CD14-positive monocyte (primary cell): ENCODE data around the gene STAM2. TPM values are rescaled to one million over a fixed set of nuclear protein-coding genes. Genes with fewer than 3 reads are reported as not detected.
"Not testable (repeated sequence)": the region's sequence is repeated elsewhere in the genome, so short reads cannot be mapped to it uniquely, and the experiment has no call there.

Source experiments
- DNase-seq, 3 donors: peaks; one replicate each; pipeline ENCODE4 v3.0.0-alpha.2; 2011 to 2022
- H2AFZ ChIP-seq: 2 replicates; pipeline ENCODE4 v1.6.0; 2012; ENCODE audit warnings: mild to moderate bottlenecking, low read depth, low read length, inconsistent platforms; ENCODE audit not compliant: insufficient read depth, poor library complexity, severe bottlenecking
- H3K27ac ChIP-seq, 2 donors: 1 replicate in 1 of 2; 2 replicates in 1 of 2; pipeline ENCODE4 v1.5.1; 2012 to 2013; ENCODE audit warnings: low read length in 2 of 2, control low read depth in 1 of 2, inconsistent platforms in 1 of 2, low read depth in 1 of 2, mild to moderate bottlenecking in 1 of 2
- H3K27me3 ChIP-seq, 2 donors: one replicate each; pipeline versions ENCODE4 v1.6.0 to v1.6.1; 2011 to 2013; ENCODE audit warnings: low read length in 2 of 2; ENCODE audit not compliant: control insufficient read depth in 2 of 2, insufficient read depth in 2 of 2
- H3K36me3 ChIP-seq, 2 donors: replicated peaks in 1 of 2; 1 replicate in 1 of 2; 2 replicates in 1 of 2; pipeline versions ENCODE4 v1.5.1 to v1.6.1; 2012 to 2013; ENCODE audit warnings: low read length in 2 of 2, control low read depth in 1 of 2, inconsistent platforms in 1 of 2, mild to moderate bottlenecking in 1 of 2; ENCODE audit not compliant: insufficient read depth in 2 of 2, control insufficient read depth in 1 of 2
- H3K4me1 ChIP-seq, 2 donors: 1 replicate in 1 of 2; 2 replicates in 1 of 2; pipeline versions ENCODE4 v1.5.1 to v1.6.1; 2012 to 2013; ENCODE audit warnings: low read length in 2 of 2, control low read depth in 1 of 2, inconsistent platforms in 1 of 2, mild to moderate bottlenecking in 1 of 2, moderate library complexity in 1 of 2; ENCODE audit not compliant: insufficient read depth in 2 of 2, control insufficient read depth in 1 of 2
- H3K4me2 ChIP-seq: replicated peaks from 2 replicates; pipeline ENCODE3; 2012; ENCODE audit warnings: low read length, moderate library complexity, mild to moderate bottlenecking; ENCODE audit not compliant: poor library complexity, severe bottlenecking; ENCODE audit errors: extremely low read depth
- H3K4me3 ChIP-seq, 3 experiments: fragments of 200-600 bp in 1 of 3; sonication (generic) in 1 of 3; replicated peaks in 1 of 3; 1 replicate in 2 of 3; 2 replicates in 1 of 3; pipeline ENCODE4 v1.5.1; 2011 to 2013; ENCODE audit warnings: low read length in 3 of 3, mild to moderate bottlenecking in 3 of 3, control low read depth in 2 of 3, low read depth in 2 of 3, inconsistent platforms in 1 of 3, moderate library complexity in 1 of 3
- H3K79me2 ChIP-seq: 2 replicates; pipeline ENCODE4 v1.6.0; 2012; ENCODE audit warnings: mild to moderate bottlenecking, control low read depth, inconsistent platforms, low read length, moderate library complexity; ENCODE audit not compliant: insufficient read depth
- H3K9ac ChIP-seq: 2 replicates; pipeline ENCODE4 v1.6.0; 2017; ENCODE audit warnings: low read length, mild to moderate bottlenecking; ENCODE audit not compliant: insufficient read depth, poor library complexity, severe bottlenecking
- H3K9me3 ChIP-seq, 2 donors: replicated peaks in 1 of 2; 1 replicate in 1 of 2; 2 replicates in 1 of 2; pipeline versions ENCODE4 v1.5.1 to v1.6.1; 2012 to 2013; ENCODE audit warnings: low read length in 2 of 2, control low read depth in 1 of 2; ENCODE audit not compliant: control insufficient read depth in 1 of 2, insufficient read depth in 1 of 2
- H4K20me1 ChIP-seq: 2 replicates; pipeline ENCODE4 v1.6.0; 2012; ENCODE audit warnings: mild to moderate bottlenecking, low read length, control low read depth, moderate library complexity; ENCODE audit not compliant: insufficient read depth
- H3K27ac Mint-ChIP-seq, 7 donors: one replicate each; pipeline ENCODE4 v1.8.0; 2020; ENCODE audit warnings: mild to moderate bottlenecking in 7 of 7, mixed read lengths in 7 of 7, moderate library complexity in 6 of 7, inconsistent platforms in 2 of 7
- H3K27me3 Mint-ChIP-seq, 3 donors: one replicate each; pipeline ENCODE4 v1.8.0; 2021 to 2022; ENCODE audit warnings: low read depth in 3 of 3, mild to moderate bottlenecking in 3 of 3, mixed read lengths in 3 of 3, moderate library complexity in 3 of 3, inconsistent platforms in 1 of 3
- H3K36me3 Mint-ChIP-seq, 2 donors: one replicate each; pipeline ENCODE4 v1.8.0; 2020; ENCODE audit warnings: mixed read lengths in 2 of 2, inconsistent platforms in 1 of 2, mild to moderate bottlenecking in 1 of 2
- H3K4me1 Mint-ChIP-seq: one replicate; pipeline ENCODE4 v1.8.0; 2020; ENCODE audit warnings: mild to moderate bottlenecking, mixed read lengths
- H3K4me3 Mint-ChIP-seq, 2 donors: one replicate each; pipeline ENCODE4 v1.8.0; 2020; ENCODE audit warnings: mild to moderate bottlenecking in 2 of 2, mixed read lengths in 2 of 2, moderate library complexity in 1 of 2
- H3K9me3 Mint-ChIP-seq, 7 donors: one replicate each; pipeline ENCODE4 v1.8.0; 2020 to 2022; ENCODE audit warnings: mixed read lengths in 7 of 7, mild to moderate bottlenecking in 6 of 7, moderate library complexity in 6 of 7, inconsistent platforms in 2 of 7
- CTCF ChIP-seq: fragments of 200-600 bp; IDR thresholded peaks from one replicate; pipeline ENCODE4 v1.8.0; 2022; ENCODE audit warnings: antibody characterized with exemption, mild to moderate bottlenecking
- WGBS: methylation state at CpG from one replicate; pipeline ENCODE4 v1.1.5; 2013; ENCODE audit warnings: missing lambda C conversion rate; ENCODE audit not compliant: insufficient coverage; 5-methylcytosine and 5-hydroxymethylcytosine counted together
- intact Hi-C, 2 donors: fragments of 100-400 bp; cut with micrococcal nuclease; formaldehyde crosslinking; loops; one replicate each; pipeline versions ENCODE4 v1.15.0 to v1.15.1; 2023
- polyA plus RNA-seq, 3 donors: library from polyadenylated mRNA; depleted of rRNA in 1 of 3; unstranded in 2 of 3; stranded (reverse) in 1 of 3; fragments of 300-500 nt in 2 of 3; fragments of >200 nt in 1 of 3; fragmentation: Illumina TruSeq in 2 of 3; gene quantifications; 1 replicate in 2 of 3; 2 replicates in 1 of 3; pipeline ENCODE4 v1.2.3, GENCODE V29; 2012 to 2021

STAM2 gene
- polyA plus RNA-seq, 3 donors, result 6.9 to 12.6 (median 8.2) TPM

- no peaks in the 10 kb centered on the region for H3K36me3 ChIP-seq
- Mint-ChIP-seq H3K4me1 (peaks cover 2% of the 10 kb centered on the region), H3K9me3 (peaks cover 0 to 7% (median 4%) of the 10 kb centered on the region in 7 donors), H3K27me3 (peaks cover 0 to 4% (median 2%) of the 10 kb centered on the region in 3 donors), H3K36me3 (no peaks in the 10 kb centered on the region), H3K4me3 (no peak overlapping the region), H3K27ac (no peak overlapping the region)
- no peaks in the 10 kb centered on the region for H4K20me1 ChIP-seq
- intact Hi-C loops, result no loop called here
- no peak overlapping the region for H2AFZ ChIP-seq
- no peaks in the 10 kb centered on the region for H3K27me3 ChIP-seq
- no peak overlapping the region for H3K4me3 ChIP-seq
- no peak overlapping the region for H3K27ac ChIP-seq
- H3K79me2 ChIP-seq, result no peaks in the 10 kb centered on the region
- no peak overlapping the region for H3K4me2 ChIP-seq
- no peaks in the 10 kb centered on the region for H3K9me3 ChIP-seq
- H3K9ac ChIP-seq, result no peak overlapping the region
- no peak for TF ChIP-seq CTCF
- 92% methylated on average over 2 of the region's 2 CpGs for WGBS
- no peak for DNase-seq
- no peaks in the 10 kb centered on the region for H3K4me1 ChIP-seq
Measured at GRCh38 chr2:152198499-152198898, 22.9 kb upstream of the STAM2 start.

- H3K4me3 Mint-ChIP-seq, H3K36me3 Mint-ChIP-seq, H4K20me1 ChIP-seq: not testable (repeated sequence)
Measured at GRCh38 chr2:152197508-152198284, 22.1 kb upstream of the STAM2 start.

More at GRCh38 chr2:152197508-152198284, 22.1 kb upstream of the STAM2 start:
- H3K4me3 ChIP-seq, DNase-seq, H2AFZ ChIP-seq, H3K4me2 ChIP-seq, H3K27ac ChIP-seq, H3K9me3 Mint-ChIP-seq, H3K4me1 ChIP-seq, H3K9ac ChIP-seq, H3K27ac Mint-ChIP-seq, H3K9me3 ChIP-seq, intact Hi-C loops, H3K27me3 Mint-ChIP-seq, H3K27me3 ChIP-seq, H3K79me2 ChIP-seq, H3K36me3 ChIP-seq, H3K4me1 Mint-ChIP-seq: not testable (repeated sequence)
- WGBS, result 17% methylated on average over 1 of the region's 1 CpG
